ENCODE results near the gene P3H3. TPM values are rescaled to one million over a fixed set of nuclear protein-coding genes. Genes with fewer than 3 reads are reported as not detected.

The P3H3 gene
- total and polyA plus RNA-seq, 9 of the 15 experiments (the other 6 are each of a cell fraction or from before 2014, with no cell fraction given): 0.03 to 15.0 (median 4.8) TPM

GRCh38 chr12:6851921-6852650, 23.9 kb downstream of the P3H3 start, which contains the start of gene USP5 (continued):
- TF ChIP-seq ZMIZ1 (IDR thresholded peaks at IDR 0.05; ENCODE audit: low read depth in 2 of 2, low read length in 2 of 2) (no peak), ZKSCAN8 (CRISPR knock-in tag; IDR thresholded peaks at IDR 0.05) (no peak), CREB1 (IDR thresholded peaks at IDR 0.05) (peak; percentile 77), CREB1 (CRISPR knock-in tag; IDR thresholded peaks at IDR 0.05) (peak; percentile 89), PHB (CRISPR knock-in tag; IDR thresholded peaks at IDR 0.05) (no peak), LEF1 (IDR thresholded peaks at IDR 0.05) (no peak), RBBP5 (IDR thresholded peaks at IDR 0.05; ENCODE audit: borderline replicate concordance, insufficient read depth, low read length, poor library complexity, severe bottlenecking) (peak; percentile 68), ZNF224 (CRISPR knock-in tag; IDR thresholded peaks at IDR 0.05) (no peak), CCAR2 (IDR thresholded peaks at IDR 0.05; ENCODE audit: low read depth, low read length) (no peak), ATF7 (IDR thresholded peaks at IDR 0.05) (peak; percentile 50; the same call in 1 of the 2 replicates), SIN3B (IDR thresholded peaks at IDR 0.05; ENCODE audit: low read depth) (no peak; the same call in 1 of the 2 replicates), PRPF4 (IDR thresholded peaks at IDR 0.05; ENCODE audit: insufficient read depth, low read depth, low read length, poor library complexity, severe bottlenecking) (no peak), EP400 (IDR thresholded peaks at IDR 0.05) (peak; percentile 72), HCFC1 (IDR thresholded peaks at IDR 0.05; ENCODE audit: low read depth, low read length) (peak; percentile 99), ZNF316 (IDR thresholded peaks at IDR 0.05) (no peak), E2F5 (CRISPR knock-in tag; IDR thresholded peaks at IDR 0.05) (no peak), TBP (optimal IDR thresholded peaks at IDR 0.05; ENCODE audit: low read depth, low read length) (peak; percentile 45), RUNX1 (IDR thresholded peaks at IDR 0.05; ENCODE audit: low read depth) (no peak), KDM1A (IDR thresholded peaks at IDR 0.05) (no peak), CTCF (IDR thresholded peaks at IDR 0.05 in 2 of 3, conservative IDR thresholded peaks at IDR 0.05 in 1 of 3; ENCODE audit: insufficient read depth in 2 of 3, low read depth in 1 of 3, low read length in 3 of 3) (0 out of 6 replicates have a peak, but pooled peaks of 1 of the 3 experiments have one; percentile 1), CBX8 (IDR thresholded peaks at IDR 0.05; ENCODE audit: borderline replicate concordance, extremely low read depth, low read depth, low read length, poor library complexity, severe bottlenecking) (no peak), ZC3H11A (IDR thresholded peaks at IDR 0.05; ENCODE audit: low read depth, low read length) (no peak)

Data from K562 (cell line).